Neural progenitor cell (in vitro differentiated cells): Measurements from ENCODE around the gene GIGYF1.

Experiments
- EZH2 ChIP-seq: fragments of 200-600 bp; sonication (generic); IDR thresholded peaks from 2 replicates; pipeline ENCODE4 v1.6.1; 2017; ENCODE audit warnings: antibody characterized with exemption, mild to moderate bottlenecking, moderate library complexity
- TF ChIP-seq, protein P1 (sequence below): fragments of 200-600 bp; sonication (generic); IDR thresholded peaks from 2 replicates; pipeline ENCODE4 v1.5.1; 2017; ENCODE audit warnings: antibody characterized with exemption, mild to moderate bottlenecking

DNA sequence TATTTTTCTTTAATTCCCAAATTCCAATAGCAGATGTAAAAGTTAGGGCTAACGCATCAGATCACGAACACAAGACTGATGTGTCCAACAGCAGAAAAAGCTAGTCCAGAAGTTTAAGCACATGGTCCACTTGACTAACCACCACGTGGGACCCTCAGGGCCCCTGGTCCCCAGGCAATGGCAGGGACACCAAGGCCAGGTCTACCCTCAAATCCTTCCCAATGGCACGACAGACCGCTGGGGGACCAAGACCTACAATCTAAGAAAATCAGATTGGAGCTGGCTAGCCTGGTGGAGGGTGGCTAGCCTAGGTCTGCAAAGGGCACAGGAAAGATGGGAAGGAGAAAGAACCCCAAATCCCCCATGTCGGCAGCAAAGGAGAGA, 1.5 kb downstream of the GIGYF1 start:
- TF ChIP-seq, protein P1, sequence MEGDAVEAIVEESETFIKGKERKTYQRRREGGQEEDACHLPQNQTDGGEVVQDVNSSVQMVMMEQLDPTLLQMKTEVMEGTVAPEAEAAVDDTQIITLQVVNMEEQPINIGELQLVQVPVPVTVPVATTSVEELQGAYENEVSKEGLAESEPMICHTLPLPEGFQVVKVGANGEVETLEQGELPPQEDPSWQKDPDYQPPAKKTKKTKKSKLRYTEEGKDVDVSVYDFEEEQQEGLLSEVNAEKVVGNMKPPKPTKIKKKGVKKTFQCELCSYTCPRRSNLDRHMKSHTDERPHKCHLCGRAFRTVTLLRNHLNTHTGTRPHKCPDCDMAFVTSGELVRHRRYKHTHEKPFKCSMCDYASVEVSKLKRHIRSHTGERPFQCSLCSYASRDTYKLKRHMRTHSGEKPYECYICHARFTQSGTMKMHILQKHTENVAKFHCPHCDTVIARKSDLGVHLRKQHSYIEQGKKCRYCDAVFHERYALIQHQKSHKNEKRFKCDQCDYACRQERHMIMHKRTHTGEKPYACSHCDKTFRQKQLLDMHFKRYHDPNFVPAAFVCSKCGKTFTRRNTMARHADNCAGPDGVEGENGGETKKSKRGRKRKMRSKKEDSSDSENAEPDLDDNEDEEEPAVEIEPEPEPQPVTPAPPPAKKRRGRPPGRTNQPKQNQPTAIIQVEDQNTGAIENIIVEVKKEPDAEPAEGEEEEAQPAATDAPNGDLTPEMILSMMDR, result no peak
- no peak for TF ChIP-seq EZH2
